Right hindlimb (tissue), 1 donor: ENCODE data around the gene IL22RA2.

Source experiments
- DNase-seq: peaks from one replicate; pipeline ENCODE4 v3.0.0-alpha.2; 2018

Gene IL22RA2

GRCh38 chr6:137166247-137167098 lies 7.0 kb downstream of the IL22RA2 start:
- DNase-seq: no peak

- DNase-seq: no peak
These were observed 7.8 kb downstream of the IL22RA2 start for GRCh38 chr6:137165375-137166246.

GRCh38 chr6:137163732-137164318 lies 9.6 kb downstream of the IL22RA2 start:
- DNase-seq: no peak

GRCh38 chr6:137162692-137163306 lies 10.6 kb downstream of the IL22RA2 start:
- DNase-seq: no peak

- DNase-seq: no peak
These were observed 11.5 kb downstream of the IL22RA2 start for GRCh38 chr6:137161949-137162348.

- DNase-seq: no peak
These were observed 12.7 kb downstream of the IL22RA2 start for GRCh38 chr6:137160763-137161162.

GRCh38 chr6:137159912-137160311 lies 13.5 kb downstream of the IL22RA2 start:
- DNase-seq: no peak

GRCh38 chr6:137157601-137158000 lies 15.8 kb downstream of the IL22RA2 start:
- DNase-seq: no peak

GRCh38 chr6:137156650-137157049 lies 16.8 kb downstream of the IL22RA2 start:
- no peak for DNase-seq

- DNase-seq: no peak
These were observed 17.6 kb downstream of the IL22RA2 start for GRCh38 chr6:137155830-137156229.

GRCh38 chr6:137150072-137150471 lies 23.4 kb downstream of the IL22RA2 start:
- DNase-seq: no peak

- no peak for DNase-seq
These were observed 24.4 kb downstream of the IL22RA2 start for GRCh38 chr6:137149035-137149393.

- DNase-seq: no peak
These were observed 25.0 kb downstream of the IL22RA2 start for GRCh38 chr6:137148306-137149034.

GRCh38 chr6:137147195-137147594 lies 26.2 kb downstream of the IL22RA2 start:
- no peak for DNase-seq

- DNase-seq: no peak
These were observed 27.2 kb downstream of the IL22RA2 start for GRCh38 chr6:137146206-137146605.

- no peak for DNase-seq
These were observed 28.0 kb downstream of the IL22RA2 start for GRCh38 chr6:137145421-137145820.

- DNase-seq: no peak
These were observed 37.4 kb downstream of the IL22RA2 start for GRCh38 chr6:137136065-137136464.

GRCh38 chr6:137134483-137134882 lies 39.0 kb downstream of the IL22RA2 start:
- no peak for DNase-seq

GRCh38 chr6:137133122-137133521 lies 40.3 kb downstream of the IL22RA2 start:
- no peak for DNase-seq

GRCh38 chr6:137126875-137127485 lies 46.5 kb downstream of the IL22RA2 start:
- no peak for DNase-seq

GRCh38 chr6:137123078-137123477 lies 50.4 kb downstream of the IL22RA2 start:
- DNase-seq: no peak

- no peak for DNase-seq
These were observed 50.8 kb downstream of the IL22RA2 start for GRCh38 chr6:137122612-137123011.
